SK-N-SH (cell line): ENCODE data around the gene STOML2. TPM values are rescaled to one million over a fixed set of nuclear protein-coding genes. Genes with fewer than 3 reads are reported as not detected.

Experiments used
- CTCF ChIA-PET: fragments of 300-600, 350-600 bp; formaldehyde crosslinking; extraction: SDS; loops from one replicate; lab custom pipeline; 2021; lab: Yijun Ruan, JAX
- POLR2A ChIA-PET: fragments of 350-600 bp; sonication (Branson Sonifier 250); formaldehyde crosslinking; extraction: SDS; loops from one replicate; lab custom pipeline; 2020; ENCODE audit warnings: antibody characterized with exemption, inconsistent platforms; lab: Yijun Ruan, JAX
- DNase-seq: peaks from one replicate; pipeline ENCODE4 v3.0.0; 2012
- H2AFZ ChIP-seq: fragments of 200-600 bp; sonication (generic); 2 replicates; pipeline ENCODE4 v1.8.1; 2016; ENCODE audit warnings: antibody characterized with exemption, mild to moderate bottlenecking, low read depth
- H3F3A ChIP-seq: fragments of 200-600 bp; sonication (generic); replicated peaks from 2 replicates; pipeline ENCODE3; 2016; ENCODE audit warnings: antibody characterized with exemption, mild to moderate bottlenecking; ENCODE audit not compliant: insufficient read depth
- H3K27ac ChIP-seq, 2 experiments: fragments of 200-500 bp in 1 of 2; fragments of 200-600 bp in 1 of 2; sonication (Bioruptor generic) in 1 of 2; sonication (generic), shearing (Covaris generic) in 1 of 2; 2 replicates each; pipeline versions ENCODE4 v1.5.1 to v1.6.1; 2014 to 2016; ENCODE audit warnings: low read depth in 2 of 2, inconsistent platforms in 1 of 2, low read length in 1 of 2, mild to moderate bottlenecking in 1 of 2, mixed read lengths in 1 of 2
- H3K27me3 ChIP-seq: fragments of 200-600 bp; sonication (generic), shearing (Covaris generic); 2 replicates; pipeline ENCODE4 v1.6.1; 2016; ENCODE audit warnings: mixed run types; ENCODE audit not compliant: insufficient read depth
- H3K36me3 ChIP-seq, 2 experiments: fragments of 200-500 bp in 1 of 2; fragments of 200-600 bp in 1 of 2; sonication (Bioruptor generic) in 1 of 2; sonication (generic) in 1 of 2; replicated peaks in 1 of 2; 2 replicates each; pipeline versions ENCODE3 to v1.5.1; 2014 to 2016; ENCODE audit warnings: low read length in 1 of 2, mild to moderate bottlenecking in 1 of 2; ENCODE audit not compliant: insufficient read depth in 2 of 2, control insufficient read depth in 1 of 2
- H3K4me1 ChIP-seq, 2 experiments: fragments of 200-500 bp in 1 of 2; fragments of 200-600 bp in 1 of 2; sonication (Bioruptor generic) in 1 of 2; sonication (generic), shearing (Covaris generic) in 1 of 2; 2 replicates each; pipeline versions ENCODE4 v1.5.1 to v1.6.1; 2014 to 2016; ENCODE audit warnings: low read depth in 1 of 2, low read length in 1 of 2, mixed run types in 1 of 2; ENCODE audit not compliant: insufficient read depth in 2 of 2, control insufficient read depth in 1 of 2
- H3K4me2 ChIP-seq: fragments of 200-600 bp; sonication (generic), shearing (Covaris generic); 2 replicates; pipeline ENCODE4 v1.6.1; 2017; ENCODE audit warnings: mixed run types
- H3K4me3 ChIP-seq, 2 experiments: fragments of 200-500 bp in 1 of 2; fragments of 200-600 bp in 1 of 2; sonication (Bioruptor generic) in 1 of 2; sonication (generic), shearing (Covaris generic) in 1 of 2; 2 replicates each; pipeline versions ENCODE4 v1.5.1 to v1.8.1; 2014 to 2016; ENCODE audit warnings: low read depth in 2 of 2, inconsistent platforms in 1 of 2, low read length in 1 of 2, mild to moderate bottlenecking in 1 of 2, mixed read lengths in 1 of 2, moderate library complexity in 1 of 2
- H3K79me2 ChIP-seq: fragments of 200-600 bp; sonication (generic); 2 replicates; pipeline ENCODE4 v1.8.1; 2017; ENCODE audit warnings: mild to moderate bottlenecking; ENCODE audit not compliant: insufficient read depth
- H3K9ac ChIP-seq: fragments of 200-600 bp; sonication (generic); 2 replicates; pipeline ENCODE4 v1.6.1; 2017; ENCODE audit warnings: mixed run types
- H3K9me2 ChIP-seq: fragments of 200-600 bp; sonication (generic); 2 replicates; pipeline ENCODE4 v1.6.1; 2017; ENCODE audit warnings: mixed run types
- H3K9me3 ChIP-seq: fragments of 200-600 bp; sonication (generic); 2 replicates; pipeline ENCODE4 v1.6.1; 2017; ENCODE audit warnings: mixed run types, mild to moderate bottlenecking, moderate library complexity
- H4K20me1 ChIP-seq: fragments of 200-600 bp; sonication (generic); 2 replicates; pipeline ENCODE4 v1.6.1; 2017; ENCODE audit warnings: mild to moderate bottlenecking, mixed run types; ENCODE audit not compliant: insufficient read depth
- CHD2 ChIP-seq: fragments of 150-350 bp; IDR thresholded peaks from 2 replicates; pipeline ENCODE4 v1.6.1; 2018; ENCODE audit warnings: low read length; ENCODE audit not compliant: partially characterized antibody
- FOSL2 ChIP-seq: IDR thresholded peaks from 2 replicates; pipeline ENCODE4 v1.4.0; 2012; ENCODE audit warnings: low read depth, mild to moderate bottlenecking, moderate library complexity, borderline replicate concordance
- GATA2 ChIP-seq: sonication (generic); formaldehyde crosslinking; IDR thresholded peaks from 2 replicates; pipeline ENCODE4 v1.5.0; 2020; ENCODE audit warnings: mild to moderate bottlenecking, missing genetic modification reagents
- JUND ChIP-seq: IDR thresholded peaks from 2 replicates; pipeline ENCODE4 v1.4.0; 2012
- NFIC ChIP-seq: IDR thresholded peaks from 2 replicates; pipeline ENCODE4 v1.4.0; 2012; ENCODE audit warnings: borderline replicate concordance
- POLR2AphosphoS5 ChIP-seq: IDR thresholded peaks from 2 replicates; pipeline ENCODE4 v1.6.1; 2012; ENCODE audit warnings: low read depth, low read length
- RAD21 ChIP-seq: IDR thresholded peaks from 2 replicates; pipeline ENCODE4 v1.6.1; 2012; ENCODE audit warnings: mild to moderate bottlenecking, low read length
- RCOR1 ChIP-seq: fragments of 150-350 bp; IDR thresholded peaks from 2 replicates; pipeline ENCODE4 v1.6.1; 2017; ENCODE audit warnings: antibody characterized with exemption, low read length
- RFX5 ChIP-seq: IDR thresholded peaks from 2 replicates; pipeline ENCODE4 v1.6.1; 2012; ENCODE audit warnings: mild to moderate bottlenecking, improper control_type of control experiment, low read length
- SIN3A ChIP-seq: IDR thresholded peaks from 2 replicates; pipeline ENCODE4 v1.6.1; 2012; ENCODE audit warnings: low read depth, mild to moderate bottlenecking, low read length, moderate library complexity, borderline replicate concordance
- SMC3 ChIP-seq: IDR thresholded peaks from 2 replicates; pipeline ENCODE4 v1.6.1; 2012; ENCODE audit warnings: low read depth, low read length, improper control_type of control experiment
- USF1 ChIP-seq: IDR thresholded peaks from 2 replicates; pipeline ENCODE4 v1.4.0; 2012; ENCODE audit warnings: low read depth, borderline replicate concordance
- WGBS: methylation state at CpG from one replicate; pipeline ENCODE4 v1.1.6; 2017; ENCODE audit warnings: low lambda C conversion rate; 5-methylcytosine and 5-hydroxymethylcytosine counted together
- polyA plus RNA-seq, 3 experiments: library from polyadenylated mRNA; depleted of rRNA; stranded (reverse); fragments of >200 nt; gene quantifications; 2 replicates each; pipeline ENCODE4 v1.2.3, GENCODE V29; 2012

The STOML2 gene
- polyA plus RNA-seq, 1 of the 3 experiments (the other 2 are of a cell fraction): 232 TPM

- DNase-seq: no peak
- Histone ChIP-seq H3K4me3 (no peak overlapping the region), H3K27me3 (no peaks in the 10 kb centered on the region), H3K4me2 (no peak overlapping the region), H3K9ac (no peak overlapping the region), H3K79me2 (peaks cover 52% of the 10 kb centered on the region), H3K9me3 (no peaks in the 10 kb centered on the region), H3F3A (peaks cover 21% of the 10 kb centered on the region), H3K9me2 (no peaks in the 10 kb centered on the region), H2AFZ (no peak overlapping the region), H3K4me1 (peaks cover 24 to 36% of the 10 kb centered on the region in 2 experiments), H4K20me1 (peaks cover 19% of the 10 kb centered on the region; the same call in 1 of the 2 replicates), H3K36me3 (peaks cover 24 to 53% of the 10 kb centered on the region in 2 experiments), H3K27ac (no peak overlapping the region)
- ChIA-PET POLR2A (no interaction called here), CTCF (interaction anchor here (1.6 to 3.8 kb wide), 3 partner anchors 9 to 207 kb away, joined by 5 to 25 read pairs (median 13); partner anchors contain the start of genes ATOSB and PIGO)
- WGBS: 82% methylated on average over 6 of the region's 7 CpGs
- no peak for TF ChIP-seq RCOR1
Observed at GRCh38 chr9:35106343-35106730, 3.4 kb upstream of the STOML2 start.

- Histone ChIP-seq H3K79me2 (peaks cover 50% of the 10 kb centered on the region), H4K20me1 (peaks cover 19% of the 10 kb centered on the region; the same call in 1 of the 2 replicates), H3K4me3 (no peak overlapping the region), H3K27me3 (no peaks in the 10 kb centered on the region), H3K9me3 (no peaks in the 10 kb centered on the region), H3K4me1 (peaks cover 24 to 35% of the 10 kb centered on the region in 2 experiments), H3K9me2 (no peaks in the 10 kb centered on the region), H3K4me2 (no peak overlapping the region), H3K27ac (no peak overlapping the region), H3K9ac (no peak overlapping the region), H3K36me3 (peaks cover 25 to 59% of the 10 kb centered on the region in 2 experiments), H2AFZ (no peak overlapping the region)
- WGBS: 92% methylated on average over 13 of the region's 13 CpGs
- ChIA-PET POLR2A (interaction anchor here (4.0 kb wide), 1 partner anchor 9 kb away, joined by 35 read pairs; the partner anchor contains the start of gene ATOSB), CTCF (interaction anchor here (1.0 to 3.8 kb wide), 4 partner anchors 10 to 206 kb away, joined by 3 to 25 read pairs (median 9); partner anchors contain the start of genes ATOSB and PIGO)
- DNase-seq: no peak
- TF ChIP-seq FOSL2 (no peak), SIN3A (no peak), SMC3 (no peak), JUND (no peak), RAD21 (no peak)
- TF ChIP-seq, all 33 proteins: peak for 0
- peaks cover 21% of the 10 kb centered on the region for H3F3A ChIP-seq
Observed at GRCh38 chr9:35105571-35106342, 2.8 kb upstream of the STOML2 start.

GRCh38 chr9:35105126-35105525, 2.2 kb upstream of the STOML2 start:
- Histone ChIP-seq H3K4me1 (peaks cover 21 to 29% of the 10 kb centered on the region in 2 experiments; a peak in 3 of 4 replicates), H3K79me2 (peaks cover 43% of the 10 kb centered on the region), H3K4me3 (no peak overlapping the region), H3K9me3 (no peaks in the 10 kb centered on the region), H3F3A (peaks cover 21% of the 10 kb centered on the region), H3K9ac (no peak overlapping the region), H3K4me2 (no peak overlapping the region), H3K9me2 (no peaks in the 10 kb centered on the region), H3K27ac (no peak overlapping the region), H4K20me1 (peaks cover 16% of the 10 kb centered on the region; the same call in 1 of the 2 replicates), H2AFZ (no peak overlapping the region), H3K27me3 (no peaks in the 10 kb centered on the region)
- ChIA-PET CTCF (interaction anchor here (1.0 to 3.8 kb wide), 3 partner anchors 9 to 12 kb away, joined by 3 to 25 read pairs (median 11); partner anchors contain the start of genes ATOSB and PIGO), POLR2A (interaction anchor here (2.4 to 4.0 kb wide), 2 partner anchors 9 to 26 kb away, joined by 29 to 35 read pairs; partner anchors contain the start of genes ATOSB and FANCG)
- DNase-seq: no peak
- WGBS: 94% methylated on average over 11 of the region's 12 CpGs
- TF ChIP-seq USF1 (no peak), RFX5 (no peak), POLR2AphosphoS5 (no peak), CHD2 (no peak), GATA2 (CRISPR knock-in tag) (no peak), NFIC (no peak), RAD21 (no peak)
- TF ChIP-seq, all 33 proteins: peak for 0
- peaks cover 31 to 65% of the 10 kb centered on the region in 2 experiments for H3K36me3 ChIP-seq
